ENCODE results near the gene GPR39.

Gene GPR39

GRCh38 chr2:132606649-132607048 is 190.0 kb downstream of the GPR39 start:
- Histone ChIP-seq H3K4me3 (ENCODE audit: low read depth, low read length) (no peak overlapping the region), H3K36me3 (replicated peaks) (no peaks in the 10 kb centered on the region), H3K27ac (no peak overlapping the region), H3K27me3 (replicated peaks) (no peaks in the 10 kb centered on the region)
- in situ Hi-C loops (cut with HindIII; ENCODE audit: low pct_ligation_motif_present, low sequenced_read_pairs), result no loop called here
- TF ChIP-seq CTCF (IDR thresholded peaks at IDR 0.05; ENCODE audit: low read depth, low read length, missing control alignments), result no peak
- no peak for DNase-seq

DNA sequence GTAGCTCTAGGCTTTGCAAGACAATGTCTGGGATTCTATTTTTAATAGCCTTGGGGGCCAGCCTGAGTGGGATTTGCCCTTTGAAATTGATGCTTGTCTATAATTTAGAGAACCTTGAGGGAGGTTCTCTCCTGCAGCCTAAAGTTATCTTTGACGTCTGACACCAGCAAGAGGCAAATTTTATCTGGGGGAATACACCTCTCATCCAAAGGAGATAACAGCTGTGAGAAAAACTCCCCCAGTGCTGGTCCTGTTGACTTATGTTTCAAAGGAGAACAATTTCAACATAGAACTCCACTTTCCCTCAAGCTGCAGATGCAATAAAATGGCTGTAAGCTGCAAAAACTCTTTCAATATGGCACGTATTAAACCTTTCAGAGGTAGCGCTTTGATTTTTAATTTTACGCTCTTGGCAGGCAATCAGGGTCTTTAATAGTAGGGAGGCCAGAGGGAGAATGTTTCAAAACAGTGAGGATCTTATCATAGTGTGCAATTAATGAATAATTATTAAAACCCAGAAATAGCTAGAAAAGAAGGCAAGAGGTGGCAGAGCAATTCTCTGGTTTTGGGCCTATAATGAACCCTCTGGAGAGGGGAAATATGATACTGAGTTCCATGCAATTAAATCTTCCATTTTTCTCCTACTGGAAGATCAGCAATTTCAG is 191.0 kb downstream of the GPR39 start:
- no peak overlapping the region for H3K27ac ChIP-seq
- DNase-seq, result no peak
- H3K4me3 ChIP-seq (ENCODE audit: low read depth, low read length), result no peak overlapping the region
- in situ Hi-C loops (cut with HindIII; ENCODE audit: low pct_ligation_motif_present, low sequenced_read_pairs), result no loop called here
- no peaks in the 10 kb centered on the region for H3K27me3 ChIP-seq (replicated peaks)
- no peaks in the 10 kb centered on the region for H3K36me3 ChIP-seq (replicated peaks)
- no peak for TF ChIP-seq CTCF (IDR thresholded peaks at IDR 0.05; ENCODE audit: low read depth, low read length, missing control alignments)

DNA sequence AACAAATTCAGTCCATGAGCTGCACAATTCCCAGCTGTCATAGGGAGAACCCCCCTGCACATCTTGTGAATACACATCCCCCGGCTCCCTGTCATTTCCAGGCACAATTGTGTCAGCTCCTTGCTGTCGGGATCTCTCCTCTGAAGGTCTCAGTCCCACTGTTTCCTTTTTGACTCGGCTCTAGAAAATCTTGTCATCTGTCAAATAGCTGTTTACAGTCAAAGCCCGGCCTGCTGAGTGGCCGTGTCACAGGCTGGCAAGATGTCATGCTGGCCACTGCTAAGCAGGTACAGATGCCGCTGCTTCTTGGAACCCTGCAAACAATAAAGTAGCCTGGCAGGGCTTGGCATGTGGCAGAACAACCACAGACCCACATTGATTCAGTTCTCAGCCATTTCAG is 191.7 kb downstream of the GPR39 start:
- Histone ChIP-seq H3K36me3 (replicated peaks) (no peaks in the 10 kb centered on the region), H3K27ac (no peak overlapping the region), H3K4me3 (ENCODE audit: low read depth, low read length) (no peak overlapping the region), H3K27me3 (replicated peaks) (no peaks in the 10 kb centered on the region)
- in situ Hi-C loops (cut with HindIII; ENCODE audit: low pct_ligation_motif_present, low sequenced_read_pairs), result no loop called here
- TF ChIP-seq CTCF (IDR thresholded peaks at IDR 0.05; ENCODE audit: low read depth, low read length, missing control alignments), result no peak
- DNase-seq, result no peak

- no peaks in the 10 kb centered on the region for H3K36me3 ChIP-seq (replicated peaks)
- no peak overlapping the region for H3K4me3 ChIP-seq (ENCODE audit: low read depth, low read length)
- H3K27ac ChIP-seq, result no peak overlapping the region
- no peak for TF ChIP-seq CTCF (IDR thresholded peaks at IDR 0.05; ENCODE audit: low read depth, low read length, missing control alignments)
- H3K27me3 ChIP-seq (replicated peaks), result no peaks in the 10 kb centered on the region
- DNase-seq, result no peak
- in situ Hi-C loops (cut with HindIII; ENCODE audit: low pct_ligation_motif_present, low sequenced_read_pairs), result no loop called here
Observed at GRCh38 chr2:132609101-132609890, 192.7 kb downstream of the GPR39 start.

GRCh38 chr2:132611719-132612118 is 195.1 kb downstream of the GPR39 start:
- Histone ChIP-seq H3K27me3 (replicated peaks) (no peaks in the 10 kb centered on the region), H3K27ac (no peak overlapping the region), H3K36me3 (replicated peaks) (no peaks in the 10 kb centered on the region), H3K4me3 (ENCODE audit: low read depth, low read length) (no peak overlapping the region)
- in situ Hi-C loops (cut with HindIII; ENCODE audit: low pct_ligation_motif_present, low sequenced_read_pairs), result no loop called here
- no peak for TF ChIP-seq CTCF (IDR thresholded peaks at IDR 0.05; ENCODE audit: low read depth, low read length, missing control alignments)
- no peak for DNase-seq

All from brain microvascular endothelial cell (primary cell).